Hepatocyte (in vitro differentiated cells): Measurements from ENCODE around the gene ARHGAP26. TPM values are rescaled to one million over a fixed set of nuclear protein-coding genes. Genes with fewer than 3 reads are reported as not detected.

Experiments
- DNase-seq: peaks from one replicate; pipeline ENCODE4 v3.0.0-alpha.2; 2016; ENCODE audit warnings: low spot score
- H2AFZ ChIP-seq: fragments of 200-600 bp; sonication (generic); 2 replicates; pipeline ENCODE4 v1.6.0; 2016; ENCODE audit warnings: antibody characterized with exemption, mild to moderate bottlenecking
- H3K27ac ChIP-seq: fragments of 200-600 bp; sonication (generic); 2 replicates; pipeline ENCODE4 v1.5.1; 2016; ENCODE audit warnings: mild to moderate bottlenecking
- H3K27me3 ChIP-seq: fragments of 200-600 bp; sonication (generic); 2 replicates; pipeline ENCODE4 v1.6.1; 2016
- H3K36me3 ChIP-seq: fragments of 200-600 bp; sonication (generic); replicated peaks from 2 replicates; pipeline ENCODE4 v1.5.1; 2016; ENCODE audit warnings: low read depth; ENCODE audit not compliant: insufficient read depth
- H3K4me1 ChIP-seq: fragments of 200-600 bp; sonication (generic); 2 replicates; pipeline ENCODE4 v1.5.1; 2016; ENCODE audit warnings: mild to moderate bottlenecking, moderate library complexity; ENCODE audit not compliant: insufficient read depth
- H3K4me2 ChIP-seq: fragments of 200-600 bp; sonication (generic); 2 replicates; pipeline ENCODE4 v1.6.0; 2016
- H3K4me3 ChIP-seq: fragments of 200-600 bp; sonication (generic); 2 replicates; pipeline ENCODE4 v1.5.1; 2016; ENCODE audit warnings: mild to moderate bottlenecking
- H3K79me2 ChIP-seq: fragments of 200-600 bp; sonication (generic); 2 replicates; pipeline ENCODE4 v1.6.0; 2017; ENCODE audit warnings: mild to moderate bottlenecking
- H3K9me2 ChIP-seq: fragments of 200-600 bp; sonication (generic); replicated peaks from 2 replicates; pipeline ENCODE4 v1.6.0; 2017; ENCODE audit warnings: mild to moderate bottlenecking; ENCODE audit not compliant: insufficient read depth
- H3K9me3 ChIP-seq: fragments of 200-600 bp; sonication (generic); 2 replicates; pipeline ENCODE4 v1.5.1; 2016; ENCODE audit warnings: low read depth, mild to moderate bottlenecking
- H4K20me1 ChIP-seq: fragments of 200-600 bp; sonication (generic); 2 replicates; pipeline ENCODE4 v1.6.0; 2016; ENCODE audit warnings: mild to moderate bottlenecking; ENCODE audit not compliant: insufficient read depth, poor library complexity, severe bottlenecking
- EZH2 ChIP-seq: fragments of 200-600 bp; sonication (generic); IDR thresholded peaks from 2 replicates; pipeline ENCODE4 v1.6.1; 2016; ENCODE audit warnings: antibody characterized with exemption, mild to moderate bottlenecking, borderline replicate concordance
- EZH2phosphoT487 ChIP-seq: fragments of 200-600 bp; sonication (generic); IDR thresholded peaks from one replicate; pipeline ENCODE4 v1.6.1; 2018; ENCODE audit warnings: antibody characterized with exemption, mild to moderate bottlenecking, low read depth, moderate library complexity; ENCODE audit not compliant: unreplicated experiment, severe bottlenecking
- WGBS: methylation state at CpG from one replicate; pipeline ENCODE4 v1.1.6; 2016; ENCODE audit warnings: low lambda C conversion rate; ENCODE audit errors: missing lambda C conversion rate; 5-methylcytosine and 5-hydroxymethylcytosine counted together
- polyA plus RNA-seq: library from polyadenylated mRNA; unstranded; fragments of >200 nt; fragmentation: Nextera tagmentation; extraction: Ambion mirVana; gene quantifications from 2 replicates; pipeline ENCODE4 v1.2.1, GENCODE V29; 2016
- total RNA-seq: library from RNA; depleted of rRNA; stranded (reverse); fragments of >200 nt; gene quantifications from 2 replicates; pipeline ENCODE4 v1.2.3, GENCODE V29; 2014
- TF ChIP-seq, protein P1 (sequence below): fragments of 200-600 bp; sonication (generic); IDR thresholded peaks from 2 replicates; pipeline ENCODE4 v1.5.1; 2016; ENCODE audit warnings: antibody characterized with exemption, mild to moderate bottlenecking; ENCODE audit not compliant: poor library complexity

ARHGAP26 gene
- total and polyA plus RNA-seq, 2 experiments from 2014 or later: 16.5 to 19.8 TPM

DNA sequence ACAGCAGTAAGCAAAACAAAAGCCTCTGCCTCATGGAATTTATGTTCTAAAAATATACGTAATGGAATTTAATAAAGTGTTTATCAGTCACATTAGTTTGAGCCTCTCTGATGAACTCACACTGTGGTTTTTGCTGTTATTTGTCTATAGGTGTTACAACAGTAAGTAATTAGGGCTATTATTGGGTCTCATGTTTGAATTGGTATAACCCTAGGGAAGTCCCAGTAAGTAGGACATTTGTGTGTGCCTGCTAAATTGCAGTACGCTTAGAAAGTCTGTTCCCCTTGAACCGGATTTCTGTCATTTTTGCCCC is 435.7 kb downstream of the ARHGAP26 start:
- H2AFZ ChIP-seq: no peak overlapping the region
- no peaks in the 10 kb centered on the region for H3K9me3 ChIP-seq
- no peaks in the 10 kb centered on the region for H3K9me2 ChIP-seq
- H3K4me2 ChIP-seq: no peak overlapping the region
- no peak for DNase-seq
- TF ChIP-seq, protein P1, sequence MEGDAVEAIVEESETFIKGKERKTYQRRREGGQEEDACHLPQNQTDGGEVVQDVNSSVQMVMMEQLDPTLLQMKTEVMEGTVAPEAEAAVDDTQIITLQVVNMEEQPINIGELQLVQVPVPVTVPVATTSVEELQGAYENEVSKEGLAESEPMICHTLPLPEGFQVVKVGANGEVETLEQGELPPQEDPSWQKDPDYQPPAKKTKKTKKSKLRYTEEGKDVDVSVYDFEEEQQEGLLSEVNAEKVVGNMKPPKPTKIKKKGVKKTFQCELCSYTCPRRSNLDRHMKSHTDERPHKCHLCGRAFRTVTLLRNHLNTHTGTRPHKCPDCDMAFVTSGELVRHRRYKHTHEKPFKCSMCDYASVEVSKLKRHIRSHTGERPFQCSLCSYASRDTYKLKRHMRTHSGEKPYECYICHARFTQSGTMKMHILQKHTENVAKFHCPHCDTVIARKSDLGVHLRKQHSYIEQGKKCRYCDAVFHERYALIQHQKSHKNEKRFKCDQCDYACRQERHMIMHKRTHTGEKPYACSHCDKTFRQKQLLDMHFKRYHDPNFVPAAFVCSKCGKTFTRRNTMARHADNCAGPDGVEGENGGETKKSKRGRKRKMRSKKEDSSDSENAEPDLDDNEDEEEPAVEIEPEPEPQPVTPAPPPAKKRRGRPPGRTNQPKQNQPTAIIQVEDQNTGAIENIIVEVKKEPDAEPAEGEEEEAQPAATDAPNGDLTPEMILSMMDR: no peak
- TF ChIP-seq EZH2phosphoT487: no peak
- no peak for TF ChIP-seq EZH2
- no peaks in the 10 kb centered on the region for H3K79me2 ChIP-seq
- no peaks in the 10 kb centered on the region for H3K4me1 ChIP-seq
- H3K36me3 ChIP-seq: no peaks in the 10 kb centered on the region
- H4K20me1 ChIP-seq: no peaks in the 10 kb centered on the region
- no peak overlapping the region for H3K4me3 ChIP-seq
- WGBS: 70% methylated on average over 3 of the region's 3 CpGs
- no peak overlapping the region for H3K27ac ChIP-seq
- no peaks in the 10 kb centered on the region for H3K27me3 ChIP-seq

DNA sequence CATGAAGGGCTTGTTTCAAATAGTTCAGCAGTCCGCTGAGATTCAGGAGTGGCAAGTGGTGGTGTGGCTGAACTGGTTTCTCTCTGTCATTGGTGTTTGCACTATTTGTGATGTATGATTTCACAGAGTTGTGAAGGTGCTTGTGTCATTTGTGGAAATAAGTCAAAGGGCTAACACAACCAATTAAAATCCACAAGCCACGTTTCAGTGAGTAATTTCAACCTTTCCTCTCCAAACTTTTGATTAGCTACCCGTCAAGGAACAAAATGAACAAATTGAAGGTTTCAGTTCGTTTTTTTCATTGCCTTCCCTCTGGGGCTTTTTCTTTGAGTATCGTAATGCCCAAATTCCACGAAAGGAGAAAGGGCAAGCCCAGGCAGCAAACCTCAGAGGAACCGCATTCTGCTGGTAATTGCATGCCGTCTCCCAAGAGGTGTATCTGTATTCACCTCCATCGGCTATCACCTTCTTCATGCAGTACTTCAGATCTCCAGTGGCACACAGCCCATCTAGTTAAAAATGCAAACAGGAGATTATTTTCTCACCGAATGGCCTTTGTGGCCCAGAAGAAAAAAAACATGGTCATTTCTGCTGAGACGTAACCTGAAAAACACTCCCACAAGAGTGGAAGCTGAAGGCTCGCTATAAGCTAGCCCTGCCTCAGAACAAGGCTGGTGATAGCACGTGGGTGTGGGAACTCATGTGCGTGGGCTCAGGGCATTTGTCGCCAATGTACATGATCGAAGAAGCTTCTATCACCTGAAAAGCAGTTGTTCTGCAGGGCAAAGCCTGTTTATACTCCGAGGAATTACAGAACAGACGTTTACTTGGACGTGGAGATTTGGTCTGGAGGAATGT is 436.2 kb downstream of the ARHGAP26 start:
- no peak overlapping the region for H2AFZ ChIP-seq

DNA sequence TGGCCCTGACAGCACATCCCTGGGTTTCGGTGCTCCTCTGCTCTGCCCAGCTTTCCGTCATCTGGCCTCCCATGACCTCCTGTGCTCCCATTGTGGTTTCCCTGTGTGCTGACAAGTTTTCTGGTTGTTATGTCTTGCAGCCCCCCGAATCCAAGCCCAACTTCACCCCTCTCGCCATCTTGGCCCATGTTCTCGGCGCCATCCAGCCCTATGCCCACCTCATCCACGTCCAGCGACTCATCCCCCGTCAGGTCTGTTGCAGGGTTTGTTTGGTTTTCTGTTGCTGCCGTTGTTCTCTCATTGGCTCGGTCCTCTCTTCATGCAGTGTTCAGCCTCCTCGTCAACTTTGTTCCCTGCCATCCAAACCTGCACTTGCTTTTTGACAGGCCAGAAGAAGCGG is 436.9 kb downstream of the ARHGAP26 start:
- Histone ChIP-seq H3K27ac (no peak overlapping the region), H3K9me3 (no peaks in the 10 kb centered on the region), H3K4me2 (no peak overlapping the region), H2AFZ (no peak overlapping the region), H4K20me1 (no peaks in the 10 kb centered on the region), H3K4me3 (no peak overlapping the region), H3K36me3 (no peaks in the 10 kb centered on the region), H3K27me3 (no peaks in the 10 kb centered on the region), H3K4me1 (no peaks in the 10 kb centered on the region), H3K9me2 (no peaks in the 10 kb centered on the region), H3K79me2 (no peaks in the 10 kb centered on the region)
- TF ChIP-seq EZH2phosphoT487: no peak
- no peak for TF ChIP-seq EZH2
- TF ChIP-seq, protein P1: no peak
- DNase-seq: no peak
- WGBS: 98% methylated on average over 13 of the region's 13 CpGs

More for the DNA sequence above, 436.2 kb downstream of the ARHGAP26 start:
- Histone ChIP-seq H4K20me1 (no peaks in the 10 kb centered on the region), H3K4me1 (no peaks in the 10 kb centered on the region), H3K9me2 (no peaks in the 10 kb centered on the region), H3K9me3 (no peaks in the 10 kb centered on the region), H3K27ac (no peak overlapping the region), H3K4me3 (no peak overlapping the region), H3K36me3 (no peaks in the 10 kb centered on the region), H3K79me2 (no peaks in the 10 kb centered on the region), H3K27me3 (no peaks in the 10 kb centered on the region), H3K4me2 (no peak overlapping the region)
- DNase-seq: no peak
- TF ChIP-seq, protein P1: no peak
- no peak for TF ChIP-seq EZH2
- no peak for TF ChIP-seq EZH2phosphoT487
- WGBS: 85% methylated on average over 19 of the region's 19 CpGs
